IPS-15b (cell line): ENCODE results near the gene ZMYM2.

ENCODE experiments used
- H3K27me3 ChIP-seq: one replicate; pipeline ENCODE4 v1.6.1; 2013; ENCODE audit warnings: low read length; ENCODE audit not compliant: control insufficient read depth, insufficient read depth
- H3K36me3 ChIP-seq: one replicate; pipeline ENCODE4 v1.6.1; 2013; ENCODE audit warnings: low read length; ENCODE audit not compliant: control insufficient read depth, insufficient read depth
- H3K4me1 ChIP-seq: one replicate; pipeline ENCODE4 v1.6.1; 2013; ENCODE audit warnings: mild to moderate bottlenecking, low read length; ENCODE audit not compliant: control insufficient read depth, insufficient read depth
- H3K4me3 ChIP-seq: one replicate; pipeline ENCODE4 v1.5.1; 2013; ENCODE audit warnings: low read depth, low read length
- H3K9ac ChIP-seq: one replicate; pipeline ENCODE4 v1.6.1; 2013; ENCODE audit warnings: low read depth, mild to moderate bottlenecking, low read length
- H3K9me3 ChIP-seq: one replicate; pipeline ENCODE4 v1.6.1; 2013; ENCODE audit warnings: mild to moderate bottlenecking, low read length; ENCODE audit not compliant: control insufficient read depth, insufficient read depth

Gene ZMYM2

DNA sequence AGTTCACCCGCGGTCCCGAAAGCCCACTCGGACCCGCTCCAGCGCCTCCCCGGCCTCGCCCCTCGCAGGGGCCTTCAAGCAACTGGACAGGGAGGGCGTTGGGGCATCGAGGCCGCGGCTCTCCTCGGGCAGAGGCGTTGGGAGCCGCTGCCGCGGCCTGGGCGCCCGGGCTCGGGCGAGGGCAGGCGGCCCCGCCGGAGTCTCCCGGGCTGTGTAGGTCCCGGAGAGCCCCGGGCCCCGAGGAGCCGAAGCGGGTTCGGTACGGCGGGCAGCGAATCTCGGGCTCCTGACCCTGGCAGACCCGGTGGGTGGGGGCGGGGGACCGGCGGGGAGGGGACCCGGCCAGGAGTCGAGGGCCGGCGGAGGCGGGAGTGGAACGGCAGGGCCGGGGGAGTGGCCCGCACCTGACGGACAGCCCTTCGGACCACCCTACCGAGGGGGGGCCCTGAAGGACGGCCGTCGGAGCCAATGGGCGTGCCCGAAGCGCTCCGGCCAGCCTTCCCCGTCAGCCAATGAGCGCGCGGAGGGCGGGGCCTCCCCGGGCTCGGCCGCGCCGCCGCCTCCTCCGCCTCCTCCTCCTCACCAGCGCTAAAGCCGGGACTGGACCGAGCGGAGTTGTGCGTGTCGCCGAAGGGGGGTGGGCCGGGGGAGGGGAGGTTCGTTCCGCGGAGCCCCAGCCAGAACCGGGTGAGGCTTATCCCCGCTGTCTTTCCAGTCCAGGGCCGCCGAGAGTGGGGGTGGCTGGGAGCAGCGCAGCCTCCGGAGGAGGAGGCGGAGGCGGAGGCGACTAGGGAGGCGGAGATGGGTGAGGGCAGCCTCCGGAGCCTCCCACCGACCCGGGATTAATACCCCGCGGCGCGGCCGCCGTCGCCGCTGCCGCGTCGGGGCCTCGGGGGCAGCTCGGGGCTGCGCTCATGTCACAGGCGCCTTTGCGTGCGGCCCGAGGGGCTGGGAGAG, at the start of gene ZMYM2:
ZMYM2 (plus strand) TSS at position 573 of the 957 bp plus-strand sequence. CDS start 34,346 bp downstream, outside the sequence.
- Histone ChIP-seq H3K9me3 (no peaks in the 10 kb centered on the region), H3K4me1 (peaks cover 10% of the 10 kb centered on the region), H3K9ac (peak within 1 kb of the TSS; percentile 94), H3K4me3 (peak within 1 kb of the TSS; percentile 98), H3K36me3 (peaks cover 7% of the 10 kb centered on the region), H3K27me3 (no peaks in the 10 kb centered on the region)

DNA sequence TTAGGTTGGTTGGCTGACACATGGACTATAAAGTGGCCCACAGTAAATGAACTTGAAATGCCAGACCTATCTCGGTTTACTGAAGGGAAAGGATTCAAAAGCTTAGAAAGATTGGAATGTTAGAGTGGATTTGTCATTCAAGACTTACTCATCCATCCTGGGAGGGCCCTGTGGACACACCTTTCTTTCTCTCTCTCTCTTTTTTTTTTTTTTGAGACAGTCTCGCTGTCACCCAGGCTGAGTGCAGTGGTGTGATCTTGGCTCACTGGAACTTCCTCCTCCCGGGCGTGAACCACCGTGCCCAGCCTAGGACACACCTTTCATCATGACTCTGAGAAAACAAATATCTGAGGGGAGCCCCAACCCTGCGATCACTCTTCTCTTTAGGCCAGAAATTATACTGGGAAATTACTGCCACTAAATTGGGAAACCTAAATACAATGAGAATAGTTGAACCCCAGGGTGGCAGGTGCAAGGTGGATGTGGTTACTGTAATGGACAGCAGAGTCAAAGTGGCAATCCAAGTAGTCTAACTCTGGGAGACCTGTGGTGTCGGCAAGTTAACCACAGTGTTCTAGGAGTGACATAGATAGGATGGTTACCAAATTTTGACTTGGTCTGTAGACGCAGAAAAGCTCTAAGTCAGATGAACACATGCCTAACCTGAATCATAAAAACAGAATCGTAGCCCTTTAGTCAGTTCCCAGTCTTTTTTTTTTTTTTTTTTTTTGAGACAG, 48.0 kb upstream of the ZMYM2 start:
- Histone ChIP-seq H3K4me1 (no peaks in the 10 kb centered on the region), H3K9me3 (no peaks in the 10 kb centered on the region), H3K27me3 (no peaks in the 10 kb centered on the region), H3K9ac (no peak overlapping the region), H3K4me3 (no peak overlapping the region), H3K36me3 (no peaks in the 10 kb centered on the region)

DNA sequence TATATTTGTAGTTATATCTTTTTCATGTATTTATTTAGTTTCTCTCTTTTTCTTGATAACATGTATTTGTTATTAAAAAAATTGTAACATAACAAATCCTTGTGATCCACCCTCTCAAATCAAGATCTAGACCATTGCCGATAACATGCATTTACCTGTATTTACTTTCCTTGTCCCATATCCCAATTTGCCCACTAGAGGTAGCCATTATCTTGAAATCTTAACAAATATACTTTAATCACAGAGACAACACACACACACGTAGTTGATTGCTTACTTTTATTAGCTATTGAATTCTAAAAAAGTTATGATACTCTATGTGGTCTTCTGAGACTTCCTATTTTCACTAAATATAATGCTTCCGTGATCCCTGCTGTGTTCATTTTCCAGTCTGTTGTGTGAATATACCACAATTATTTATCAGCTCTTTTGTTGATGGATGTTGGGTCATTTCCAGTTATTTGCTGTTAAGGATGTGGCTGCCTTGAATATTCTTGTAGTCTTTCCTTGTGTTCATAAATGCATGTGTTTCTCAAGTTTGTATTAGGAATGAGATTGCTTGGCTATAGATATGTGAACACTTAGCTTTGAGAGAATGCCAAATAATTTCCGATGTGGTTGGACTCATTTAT, 31.3 kb upstream of the ZMYM2 start:
- no peak overlapping the region for H3K4me3 ChIP-seq
- H3K9me3 ChIP-seq = no peaks in the 10 kb centered on the region
- H3K36me3 ChIP-seq = no peaks in the 10 kb centered on the region
- no peaks in the 10 kb centered on the region for H3K27me3 ChIP-seq
- H3K9ac ChIP-seq = no peak overlapping the region
- no peaks in the 10 kb centered on the region for H3K4me1 ChIP-seq

DNA sequence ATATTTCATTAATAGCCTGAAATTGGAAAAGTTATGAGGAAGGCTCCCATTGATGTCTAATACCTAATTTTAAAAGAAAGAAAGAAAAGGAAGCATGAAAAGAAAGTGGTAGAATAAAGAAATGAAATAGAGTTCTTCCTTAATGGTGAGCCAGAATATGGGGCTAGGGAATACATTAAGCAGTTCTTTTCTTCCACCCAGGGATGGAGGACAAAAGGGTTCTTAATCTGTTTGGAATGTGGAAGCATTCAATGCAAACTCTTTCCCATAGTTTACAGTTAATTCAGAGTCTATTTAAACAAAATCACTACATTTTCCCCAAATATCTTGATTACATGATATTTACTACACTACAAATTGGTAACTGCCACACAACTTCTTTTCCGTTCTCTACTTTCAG, 18.4 kb upstream of the ZMYM2 start:
- Histone ChIP-seq H3K9ac (no peak overlapping the region), H3K27me3 (no peaks in the 10 kb centered on the region), H3K9me3 (no peaks in the 10 kb centered on the region), H3K36me3 (no peaks in the 10 kb centered on the region), H3K4me1 (peaks cover 4% of the 10 kb centered on the region), H3K4me3 (no peak overlapping the region)

DNA sequence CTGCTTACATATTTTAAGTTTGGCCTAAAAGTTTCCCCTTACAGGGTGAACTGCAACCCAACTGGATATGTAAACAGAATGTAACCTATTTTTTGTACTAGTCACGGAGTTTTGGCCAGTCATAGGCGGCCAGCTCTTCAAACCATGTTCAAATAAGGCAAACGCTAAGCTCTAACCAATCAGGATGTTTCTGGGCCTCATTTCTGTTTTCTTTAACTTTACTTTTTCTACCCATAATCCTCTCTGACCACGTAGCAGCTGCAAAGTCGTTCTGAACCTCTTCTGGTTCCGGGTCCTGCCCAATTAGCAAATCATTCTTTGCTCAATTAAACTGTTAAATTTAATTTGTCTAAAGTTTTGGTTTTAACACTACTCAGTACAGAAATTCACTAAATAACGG, 8.2 kb upstream of the ZMYM2 start:
- Histone ChIP-seq H3K4me1 (no peaks in the 10 kb centered on the region), H3K9ac (no peak overlapping the region), H3K9me3 (no peaks in the 10 kb centered on the region), H3K36me3 (no peaks in the 10 kb centered on the region), H3K27me3 (no peaks in the 10 kb centered on the region), H3K4me3 (no peak overlapping the region)

DNA sequence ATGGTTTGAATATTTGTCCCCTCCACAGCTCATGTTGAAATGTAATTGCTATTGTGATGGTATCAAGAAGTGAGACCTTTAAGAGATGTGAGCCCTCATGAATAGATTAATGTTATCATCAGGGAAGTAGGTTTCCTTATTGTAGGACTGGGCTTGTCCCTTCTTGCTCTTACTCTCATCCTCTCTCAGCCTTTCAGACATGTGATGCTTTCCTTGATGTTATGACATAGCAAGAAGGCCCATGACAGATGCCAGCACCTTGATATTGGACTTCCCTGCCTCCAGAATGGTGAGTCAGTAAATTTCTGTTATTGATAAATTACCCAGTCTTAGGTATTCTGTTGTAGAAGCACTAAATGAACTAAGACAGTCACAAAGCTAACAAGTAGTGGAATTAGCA, 5.7 kb upstream of the ZMYM2 start:
- Histone ChIP-seq H3K27me3 (no peaks in the 10 kb centered on the region), H3K4me1 (no peaks in the 10 kb centered on the region), H3K4me3 (no peak overlapping the region), H3K9me3 (no peaks in the 10 kb centered on the region), H3K9ac (no peak overlapping the region), H3K36me3 (no peaks in the 10 kb centered on the region)

DNA sequence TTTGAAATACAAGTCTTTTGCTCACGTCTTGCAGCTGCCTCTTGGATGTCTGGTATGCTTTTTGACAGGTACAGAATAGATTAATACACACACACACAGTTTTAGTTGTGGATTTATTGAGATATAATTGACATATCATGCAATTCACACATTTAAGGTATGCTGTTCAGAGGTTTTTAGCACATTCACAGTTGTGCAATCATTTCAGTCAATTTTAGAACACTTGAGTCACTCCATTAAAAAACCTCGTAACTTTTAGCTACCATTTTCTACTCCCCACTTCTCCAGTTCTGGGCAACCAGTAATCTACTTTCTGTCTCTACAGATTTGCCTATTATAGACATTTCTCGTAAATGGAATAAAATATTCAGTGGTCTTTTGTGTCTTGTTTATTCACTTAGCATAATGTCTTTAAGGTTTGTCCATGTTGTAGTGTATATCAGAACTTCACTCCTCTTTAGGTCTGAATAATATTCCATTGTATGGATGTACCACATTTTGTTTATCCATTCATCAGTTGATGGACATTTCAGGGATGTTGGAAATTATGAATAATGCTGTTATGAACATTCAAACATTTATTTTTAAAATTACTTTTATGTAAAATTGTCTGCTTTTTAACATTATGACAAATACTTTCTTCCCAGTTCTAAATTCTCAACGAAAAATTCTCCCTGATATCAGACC, 2.5 kb upstream of the ZMYM2 start:
- Histone ChIP-seq H3K27me3 (no peaks in the 10 kb centered on the region), H3K4me3 (no peak overlapping the region), H3K9ac (no peak overlapping the region), H3K9me3 (no peaks in the 10 kb centered on the region), H3K36me3 (peaks cover 7% of the 10 kb centered on the region), H3K4me1 (peaks cover 6% of the 10 kb centered on the region)

DNA sequence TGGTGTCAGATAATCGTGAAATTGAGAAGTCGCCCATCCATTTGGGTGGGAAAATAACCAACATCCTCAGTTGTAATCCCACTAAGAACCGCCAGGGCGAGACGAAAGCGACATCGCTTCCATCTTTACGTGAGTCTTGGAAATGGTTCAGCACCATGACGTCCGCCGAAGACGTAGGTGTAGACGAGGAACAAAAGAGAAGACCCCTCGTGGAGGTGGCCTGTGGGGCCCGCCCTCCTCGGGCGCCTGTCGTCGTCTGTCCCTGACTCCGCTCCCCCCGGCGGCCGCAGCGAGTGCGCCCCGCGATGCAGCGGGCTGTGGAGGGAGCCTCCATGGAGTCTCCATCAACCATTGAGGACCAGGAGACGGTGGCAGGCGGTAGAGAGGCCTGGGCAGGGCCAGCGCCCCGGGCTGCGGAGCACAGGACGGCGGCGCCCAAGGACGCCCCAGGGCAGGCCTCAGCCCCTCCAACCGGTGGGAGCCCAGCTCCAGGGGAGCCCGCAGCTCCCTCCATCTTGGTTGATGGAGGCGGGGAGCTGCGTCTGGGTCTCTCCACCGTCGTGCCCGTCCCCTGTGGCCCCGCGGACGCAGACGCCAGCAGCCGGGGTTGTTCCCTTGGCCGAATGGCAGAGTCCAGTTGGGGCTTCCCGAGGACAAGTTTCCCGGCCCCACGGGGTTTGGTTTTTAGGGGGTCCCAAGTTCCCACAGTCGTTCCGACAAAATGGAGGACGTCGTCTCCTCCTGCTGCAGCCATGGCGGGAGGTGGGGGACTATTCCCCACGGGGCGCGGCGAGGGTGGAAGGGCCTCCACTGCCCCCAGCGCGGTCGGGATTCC, 990 bp upstream of the ZMYM2 start:
- Histone ChIP-seq H3K36me3 (peaks cover 7% of the 10 kb centered on the region), H3K27me3 (no peaks in the 10 kb centered on the region), H3K9me3 (no peaks in the 10 kb centered on the region), H3K4me1 (peaks cover 10% of the 10 kb centered on the region), H3K4me3 (peak overlapping the region; percentile 75), H3K9ac (peak overlapping the region; percentile 93)

DNA sequence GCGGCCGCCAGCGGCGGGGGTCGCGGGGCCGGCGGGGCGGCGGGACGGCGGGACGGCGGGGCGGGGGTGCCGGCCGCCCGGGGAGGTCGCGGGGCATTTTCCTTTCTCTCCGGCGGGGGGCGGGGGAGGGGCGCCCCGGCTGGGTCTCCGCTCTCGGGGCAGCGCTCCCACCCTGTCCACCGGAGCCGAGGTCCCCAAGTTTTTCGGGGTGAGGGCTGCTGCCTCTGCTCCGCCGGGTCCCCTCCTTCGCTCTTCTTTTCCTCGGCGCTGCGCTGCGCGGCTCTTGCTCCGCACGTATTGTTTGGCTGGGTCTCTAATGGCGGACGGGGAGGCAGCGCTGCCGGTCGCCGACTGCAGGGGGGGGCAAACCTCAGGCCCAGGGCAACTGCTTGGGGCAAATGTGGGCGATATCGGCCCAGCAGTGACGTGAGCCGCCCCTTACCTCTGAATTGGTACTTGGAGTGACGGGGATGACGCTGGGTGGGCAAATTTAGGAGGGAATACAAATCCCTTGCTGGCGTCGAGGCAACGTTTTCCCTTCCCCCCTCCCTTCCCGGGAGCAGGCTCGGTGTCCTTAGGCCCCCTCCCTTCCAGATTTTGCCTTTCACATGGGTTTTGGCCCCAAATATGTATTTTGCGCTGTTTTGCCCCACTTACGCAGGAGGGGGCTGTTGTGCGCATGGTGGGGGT, 759 bp downstream of the ZMYM2 start:
- peaks cover 10% of the 10 kb centered on the region for H3K4me1 ChIP-seq
- peak overlapping the region; percentile 94 for H3K9ac ChIP-seq
- no peaks in the 10 kb centered on the region for H3K27me3 ChIP-seq
- H3K9me3 ChIP-seq = no peaks in the 10 kb centered on the region
- H3K36me3 ChIP-seq = peaks cover 7% of the 10 kb centered on the region
- H3K4me3 ChIP-seq = peak overlapping the region; percentile 98

DNA sequence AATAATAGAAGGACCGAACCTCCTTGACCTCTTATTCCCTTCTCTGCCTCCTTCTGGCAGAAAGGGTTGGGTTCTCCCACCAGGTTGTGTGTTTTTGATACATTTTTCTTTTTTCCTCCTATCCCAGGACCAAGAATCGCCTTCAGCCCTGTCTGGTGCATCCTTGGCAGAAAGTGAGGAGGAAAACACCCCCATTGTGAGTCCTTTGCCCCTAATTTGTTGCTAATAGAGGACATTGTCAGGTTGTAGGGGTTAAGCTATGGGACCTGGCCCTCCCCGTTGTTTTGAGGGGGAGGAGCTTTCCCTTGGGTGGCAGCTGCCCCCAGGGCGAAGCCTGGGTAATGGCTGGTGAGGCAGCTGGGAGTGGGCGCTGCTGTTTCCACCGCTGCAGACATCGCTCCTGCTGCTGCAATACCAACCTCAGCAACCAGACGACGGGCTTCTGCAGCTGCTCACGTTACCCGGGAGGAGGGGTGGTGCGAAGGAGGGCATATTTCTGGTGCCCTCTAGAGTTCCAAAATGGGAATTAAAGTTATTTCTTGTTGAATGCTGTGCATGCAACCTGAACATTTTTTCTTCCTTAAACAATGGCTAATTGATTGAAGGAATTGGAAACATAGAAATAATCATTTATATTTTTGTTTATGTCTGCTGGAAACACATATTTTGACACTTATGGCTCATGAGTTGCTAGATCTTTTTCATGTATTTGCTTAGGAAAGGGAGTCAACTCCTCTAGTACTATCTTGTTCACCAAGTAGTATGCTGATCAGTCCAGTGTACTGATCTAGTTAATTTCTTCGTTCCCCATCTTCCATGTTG, 1.5 kb downstream of the ZMYM2 start:
- Histone ChIP-seq H3K4me1 (peaks cover 10% of the 10 kb centered on the region), H3K36me3 (peaks cover 7% of the 10 kb centered on the region), H3K9ac (peak overlapping the region; percentile 94), H3K27me3 (no peaks in the 10 kb centered on the region), H3K9me3 (no peaks in the 10 kb centered on the region), H3K4me3 (peak overlapping the region; percentile 98)
